HFFc6 (cell line): Measurements from ENCODE around the gene ZFTA. TPM values are rescaled to one million over a fixed set of nuclear protein-coding genes. Genes with fewer than 3 reads are reported as not detected.

Experiments
- DNase-seq: peaks from one replicate; pipeline ENCODE4 v3.0.0-alpha.2; 2018
- H3K27ac Mint-ChIP-seq: 2 replicates; pipeline ENCODE4 v1.8.0; 2020; ENCODE audit warnings: mild to moderate bottlenecking, mixed read lengths
- H3K27me3 Mint-ChIP-seq: 2 replicates; pipeline ENCODE4 v1.8.0; 2021; ENCODE audit warnings: mild to moderate bottlenecking, moderate library complexity, mixed read lengths; ENCODE audit not compliant: insufficient read depth
- H3K36me3 Mint-ChIP-seq: 2 replicates; pipeline ENCODE4 v1.8.0; 2021; ENCODE audit warnings: low read depth, mixed read lengths
- H3K4me1 Mint-ChIP-seq: 2 replicates; pipeline ENCODE4 v1.8.0; 2020; ENCODE audit warnings: low read depth, mixed read lengths
- H3K4me3 Mint-ChIP-seq: 2 replicates; pipeline ENCODE4 v1.8.0; 2020; ENCODE audit warnings: mild to moderate bottlenecking, moderate library complexity, mixed read lengths
- H3K9me3 Mint-ChIP-seq: 2 replicates; pipeline ENCODE4 v1.8.0; 2020; ENCODE audit warnings: mild to moderate bottlenecking, mixed read lengths
- total RNA-seq, 6 experiments: library from RNA; stranded (reverse); fragmentation: NEBNext Ultra II Directional; extraction: Animal tissue kit (Norgen Biotek cat#: 25700); gene quantifications; 2 replicates in 1 of 6; 3 replicates in 5 of 6; pipeline ENCODE4 v1.2.3, GENCODE V29; 2021
- TF ChIP-seq, protein P1 (sequence below): fragments of 200-600 bp; sonication (generic); IDR thresholded peaks from 2 replicates; pipeline ENCODE4 v1.5.0; 2021; ENCODE audit warnings: antibody characterized with exemption, mild to moderate bottlenecking

The ZFTA gene
- total RNA-seq, 6 experiments from 2014 or later, result 18.4 to 21.0 (median 19.5) TPM

DNA sequence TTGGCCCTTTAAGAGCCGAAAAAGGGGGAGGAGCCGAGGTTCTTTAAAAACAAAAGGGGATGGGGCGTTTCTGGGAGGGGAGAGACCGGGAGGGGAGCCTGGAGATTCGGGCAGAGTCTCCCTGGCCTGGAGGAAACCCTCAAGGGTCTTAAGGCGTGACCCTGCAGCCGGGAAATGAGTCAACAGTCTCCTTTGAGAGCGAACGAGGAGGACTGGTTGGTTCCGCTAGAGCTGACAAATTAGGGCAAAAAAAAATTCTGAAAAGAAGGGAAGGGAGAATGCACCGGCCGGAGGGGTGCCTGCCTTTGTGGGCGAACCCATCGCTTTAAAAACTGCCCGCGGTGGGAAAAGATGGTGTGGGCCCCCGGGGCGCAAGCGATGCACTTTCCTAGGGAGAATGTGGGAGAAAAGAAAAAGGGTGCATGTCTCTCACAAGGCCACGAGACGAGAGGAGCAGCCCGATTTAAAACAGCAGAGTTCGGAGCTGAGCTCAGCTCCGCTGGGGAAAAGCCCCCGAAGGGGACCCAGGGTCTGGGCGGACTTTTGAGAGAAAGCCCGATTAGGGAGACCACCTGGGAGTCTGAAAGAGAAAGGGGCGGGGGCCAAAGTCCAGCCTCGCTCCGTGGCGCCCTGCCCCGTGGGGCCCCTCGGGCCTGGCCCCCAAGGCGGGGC, 874 bp downstream of the ZFTA start:
- Mint-ChIP-seq H3K36me3 (no peaks in the 10 kb centered on the region), H3K4me3 (peak overlapping the region; percentile 92), H3K4me1 (peaks cover 38% of the 10 kb centered on the region), H3K9me3 (no peaks in the 10 kb centered on the region), H3K27me3 (peaks cover 2% of the 10 kb centered on the region; the same call in 1 of the 2 replicates), H3K27ac (peak overlapping the region; percentile 80)
- DNase-seq, result peak; percentile 51
- TF ChIP-seq, protein P1, sequence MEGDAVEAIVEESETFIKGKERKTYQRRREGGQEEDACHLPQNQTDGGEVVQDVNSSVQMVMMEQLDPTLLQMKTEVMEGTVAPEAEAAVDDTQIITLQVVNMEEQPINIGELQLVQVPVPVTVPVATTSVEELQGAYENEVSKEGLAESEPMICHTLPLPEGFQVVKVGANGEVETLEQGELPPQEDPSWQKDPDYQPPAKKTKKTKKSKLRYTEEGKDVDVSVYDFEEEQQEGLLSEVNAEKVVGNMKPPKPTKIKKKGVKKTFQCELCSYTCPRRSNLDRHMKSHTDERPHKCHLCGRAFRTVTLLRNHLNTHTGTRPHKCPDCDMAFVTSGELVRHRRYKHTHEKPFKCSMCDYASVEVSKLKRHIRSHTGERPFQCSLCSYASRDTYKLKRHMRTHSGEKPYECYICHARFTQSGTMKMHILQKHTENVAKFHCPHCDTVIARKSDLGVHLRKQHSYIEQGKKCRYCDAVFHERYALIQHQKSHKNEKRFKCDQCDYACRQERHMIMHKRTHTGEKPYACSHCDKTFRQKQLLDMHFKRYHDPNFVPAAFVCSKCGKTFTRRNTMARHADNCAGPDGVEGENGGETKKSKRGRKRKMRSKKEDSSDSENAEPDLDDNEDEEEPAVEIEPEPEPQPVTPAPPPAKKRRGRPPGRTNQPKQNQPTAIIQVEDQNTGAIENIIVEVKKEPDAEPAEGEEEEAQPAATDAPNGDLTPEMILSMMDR, result no peak

DNA sequence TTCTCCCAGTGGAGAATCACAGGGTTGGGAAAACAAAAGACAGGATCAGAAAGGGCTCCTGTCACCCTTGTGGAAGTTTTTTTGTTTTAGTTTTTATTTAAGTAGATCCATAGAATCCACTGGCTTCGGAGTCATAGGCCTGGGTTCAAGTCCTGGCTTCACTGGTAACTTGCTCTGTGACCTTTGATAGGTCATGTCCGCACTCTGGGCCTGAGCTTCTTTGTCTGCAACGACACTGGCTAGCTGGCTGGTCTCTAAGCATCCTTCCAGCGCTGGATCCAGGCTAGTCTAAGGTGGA, 1.4 kb downstream of the ZFTA start:
- Mint-ChIP-seq H3K36me3 (no peaks in the 10 kb centered on the region), H3K27me3 (peaks cover 2% of the 10 kb centered on the region; the same call in 1 of the 2 replicates), H3K4me1 (peaks cover 34% of the 10 kb centered on the region), H3K4me3 (peak overlapping the region; percentile 92), H3K9me3 (no peaks in the 10 kb centered on the region), H3K27ac (peak overlapping the region; percentile 80)
- DNase-seq, result no peak
- TF ChIP-seq, protein P1, result no peak

DNA sequence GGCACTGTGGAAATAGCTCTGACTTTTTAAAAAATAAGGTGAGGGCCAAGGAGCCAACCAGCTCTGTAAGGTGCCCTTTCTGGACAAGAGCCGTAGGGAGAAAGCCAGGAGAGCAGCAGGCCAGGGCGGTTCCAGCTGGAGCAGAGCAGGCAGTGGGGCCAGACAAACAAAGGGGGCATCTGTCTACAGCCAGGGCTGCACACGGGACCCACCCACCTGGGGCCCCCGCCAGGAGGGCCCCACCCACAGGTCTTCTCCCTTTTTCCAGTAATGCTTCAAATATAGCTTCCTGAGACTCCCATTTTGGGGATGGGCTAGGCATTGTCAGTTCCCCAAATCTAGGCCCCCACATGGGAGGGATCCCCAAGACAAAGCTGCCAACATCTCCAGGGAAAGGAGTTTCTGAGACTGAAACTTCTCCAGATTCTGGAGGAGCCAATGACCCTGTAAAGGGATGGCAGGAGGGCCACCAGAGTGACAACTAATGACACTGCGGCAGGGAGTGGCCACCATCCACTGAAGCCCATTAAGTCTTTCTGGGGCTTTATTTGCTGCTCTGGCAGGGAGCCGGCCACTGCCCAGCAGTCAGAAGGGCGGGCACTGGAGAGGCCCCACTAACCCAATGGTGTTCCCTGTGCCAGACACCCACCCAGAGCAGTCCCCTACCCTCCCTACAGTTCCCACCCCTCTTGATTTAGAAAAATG, 1.9 kb downstream of the ZFTA start:
- H3K36me3 Mint-ChIP-seq, result no peaks in the 10 kb centered on the region
- H3K27me3 Mint-ChIP-seq, result no peaks in the 10 kb centered on the region; the same call in 1 of the 2 replicates
- H3K4me3 Mint-ChIP-seq, result peak overlapping the region; percentile 92
- peaks cover 29% of the 10 kb centered on the region for H3K4me1 Mint-ChIP-seq
- no peak for DNase-seq
- H3K27ac Mint-ChIP-seq, result peak overlapping the region; percentile 80
- TF ChIP-seq, protein P1, result no peak
- H3K9me3 Mint-ChIP-seq, result no peaks in the 10 kb centered on the region

DNA sequence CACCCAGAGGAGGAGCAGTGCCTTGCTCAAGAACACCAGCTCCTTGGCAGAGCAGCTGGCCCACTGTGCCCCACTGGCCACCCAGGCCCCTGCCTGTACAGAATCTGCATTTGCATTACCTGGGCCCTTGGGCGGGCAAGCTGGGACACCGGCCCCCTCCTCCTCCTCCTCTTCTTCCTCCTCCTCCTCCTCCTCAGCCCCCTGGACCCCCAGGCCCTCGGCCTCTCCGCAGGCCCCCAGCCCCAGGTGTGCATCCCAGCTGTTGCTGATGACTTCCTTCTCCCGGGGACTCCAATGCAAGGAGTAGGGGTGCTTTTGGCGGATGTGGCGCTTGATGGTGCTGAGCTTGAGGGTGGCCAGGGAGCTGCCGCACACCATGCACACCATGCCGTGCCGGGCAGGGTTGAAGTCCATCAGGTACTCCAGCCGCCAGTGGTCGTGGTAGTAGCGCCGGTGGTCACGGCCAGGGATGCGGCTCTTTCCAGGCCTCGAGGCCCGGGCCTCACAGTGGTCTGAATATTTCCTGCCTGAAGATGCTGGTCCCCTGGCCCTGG, 2.8 kb downstream of the ZFTA start:
- Mint-ChIP-seq H3K4me3 (no peak overlapping the region), H3K4me1 (peaks cover 23% of the 10 kb centered on the region), H3K27ac (no peak overlapping the region), H3K36me3 (no peaks in the 10 kb centered on the region), H3K9me3 (no peaks in the 10 kb centered on the region), H3K27me3 (no peaks in the 10 kb centered on the region; the same call in 1 of the 2 replicates)
- DNase-seq, result no peak
- TF ChIP-seq, protein P1, result no peak

DNA sequence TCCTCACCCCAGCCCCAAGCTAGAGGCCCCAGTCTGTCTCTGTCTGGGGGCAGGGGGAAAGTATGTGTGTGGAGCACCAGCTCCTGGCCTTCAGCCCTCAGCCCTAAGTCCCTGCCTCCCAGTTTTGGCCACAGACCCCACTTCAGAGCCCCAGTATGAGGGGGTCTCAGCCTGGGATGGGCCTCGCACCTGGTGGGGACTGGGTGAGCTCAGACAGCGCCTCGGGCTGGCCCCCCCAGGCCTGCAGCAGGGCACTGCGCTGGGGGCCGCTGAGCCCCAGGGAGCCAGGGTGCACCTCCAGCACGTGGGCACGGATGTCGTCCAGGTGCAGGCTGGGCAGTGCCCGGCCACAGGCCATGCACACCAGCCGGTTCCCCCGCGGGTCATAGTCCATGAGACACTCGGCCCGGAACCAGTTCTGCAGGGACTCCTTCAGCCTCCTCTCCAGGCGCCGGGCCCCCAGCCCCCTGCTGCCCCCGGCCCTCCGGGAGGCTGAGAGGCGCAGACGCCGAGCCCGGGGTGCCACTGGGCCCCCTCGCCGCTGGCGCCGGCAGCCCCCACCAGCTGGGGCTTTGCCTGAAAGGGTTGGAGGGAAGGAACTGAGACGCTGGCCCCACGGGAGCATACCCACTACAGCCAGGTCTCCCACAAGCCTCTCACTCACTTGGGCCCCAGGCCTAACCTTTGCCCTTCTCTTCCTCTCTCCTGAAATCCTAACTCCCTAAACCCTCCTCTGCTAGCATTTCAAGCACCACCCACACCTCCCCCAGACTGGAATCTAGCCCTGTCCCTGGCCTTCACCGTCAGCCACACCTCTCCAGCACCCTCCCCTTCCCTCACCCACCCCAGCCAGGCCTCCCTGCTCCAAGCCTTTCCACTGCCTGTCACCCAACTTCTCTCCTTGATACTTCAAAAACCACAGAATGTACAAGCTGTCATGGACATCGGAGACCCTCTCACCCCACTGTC, 3.6 kb downstream of the ZFTA start:
- no peaks in the 10 kb centered on the region; the same call in 1 of the 2 replicates for H3K27me3 Mint-ChIP-seq
- H3K27ac Mint-ChIP-seq, result no peak overlapping the region
- no peaks in the 10 kb centered on the region for H3K36me3 Mint-ChIP-seq
- DNase-seq, result no peak
- TF ChIP-seq, protein P1, result no peak
- H3K4me3 Mint-ChIP-seq, result no peak overlapping the region
- H3K4me1 Mint-ChIP-seq, result peaks cover 18% of the 10 kb centered on the region
- no peaks in the 10 kb centered on the region for H3K9me3 Mint-ChIP-seq
